Measurements from ENCODE around the gene NAGK. TPM values are rescaled to one million over a fixed set of nuclear protein-coding genes. Genes with fewer than 3 reads are reported as not detected.

NAGK gene
- polyA plus RNA-seq (2011; rRNA removed) (41.2 and 42.2 TPM in 2 replicates), polyA plus RNA-seq (2017; fragmentation: RNase III; extraction: RNeasy Plus Mini Kit Qiagen cat#74134 plus additional on column Dnase treatment) (93.6 to 134 TPM (median 119 TPM) in 3 replicates), polyA minus RNA-seq (2011; rRNA and poly(A)+ RNA removed) (35.5 and 36.3 TPM in 2 replicates)
- 61.5 and 66.0 TPM in 2 replicates for polyA plus RNA-seq (2012; cell fraction: cytosol; rRNA removed)
- 94.0 and 105 TPM in 2 replicates for polyA plus RNA-seq (2012; cell fraction: nucleus; rRNA removed)

GRCh38 chr2:71068218-71069035 is at the start of gene NAGK:
NAGK (plus strand) TSS chr2:71068648; CDS start chr2:71068684, 36 bp downstream.
- ChIA-PET CTCF (interaction anchor here (1.0 to 4.0 kb wide), 7 partner anchors 8 to 123 kb away, joined by 3 to 18 read pairs (median 4); no protein-coding TSS in a partner anchor), POLR2A (interaction anchor here (0.5 to 2.5 kb wide), 34 partner anchors 8 to 775 kb away, joined by 3 to 35 read pairs (median 5); partner anchors contain the start of genes MCEE, MPHOSPH10, PAIP2B and SNRPG)
- FAIRE-seq (no peak), DNase-seq (ENCODE audit: low read depth in 1 of 2, low spot score in 1 of 2) (peak; percentile 96 to 98), ATAC-seq (peak; percentile 88 to 93)
- WGBS (ENCODE audit: missing lambda C conversion rate), result 3% methylated on average over 46 of the region's 66 CpGs
- H3K4me3 ChIP-seq, result peak within 1 kb of the TSS; percentile 81
- peak within 1 kb of the TSS; percentile 94 for H3K4me2 ChIP-seq
- peaks cover 12% of the 10 kb centered on the region; the same call in 2 of the 3 replicates for H3K4me1 ChIP-seq
- H3K9me3 ChIP-seq, result no peaks in the 10 kb centered on the region
- H3K27ac ChIP-seq, result peak within 1 kb of the TSS; percentile 86 to 92
- TF ChIP-seq KDM5A (IDR thresholded peaks at IDR 0.05) (no peak), HOXA7 (CRISPR knock-in tag; IDR thresholded peaks at IDR 0.05) (no peak), NPAS2 (CRISPR knock-in tag; IDR thresholded peaks at IDR 0.05; ENCODE audit: borderline replicate concordance) (no peak), POLR2A (IDR thresholded peaks at IDR 0.05; ENCODE audit: low read length) (peak; percentile 95), CBX8 (IDR thresholded peaks at IDR 0.05) (no peak), ATOH8 (CRISPR knock-in tag; IDR thresholded peaks at IDR 0.05; ENCODE audit: low read depth) (peak; percentile 65; the same call in 1 of the 2 replicates), RCOR1 (IDR thresholded peaks at IDR 0.05; ENCODE audit: low read depth, low read length) (no peak), TFCP2L1 (CRISPR knock-in tag; IDR thresholded peaks at IDR 0.05) (no peak), KDM1A (IDR thresholded peaks at IDR 0.05; ENCODE audit: low read depth) (no peak), JUN (IDR thresholded peaks at IDR 0.05) (peak; percentile 94 to 100), ESRRA (IDR thresholded peaks at IDR 0.05; ENCODE audit: borderline replicate concordance, low read length) (peak; percentile 45; the same call in 1 of the 2 replicates), CHD2 (IDR thresholded peaks at IDR 0.05; ENCODE audit: low read length, partially characterized antibody) (peak; percentile 51), SREBF2 (IDR thresholded peaks at IDR 0.05) (no peak), E2F6 (IDR thresholded peaks at IDR 0.05; ENCODE audit: borderline replicate concordance, low read depth) (peak; percentile 98), FOSL2 (IDR thresholded peaks at IDR 0.05) (no peak), FOSL2 (CRISPR knock-in tag; IDR thresholded peaks at IDR 0.05) (peak; percentile 55), REST (IDR thresholded peaks at IDR 0.05) (peak; percentile 25; the same call in 1 of the 2 replicates), HES2 (IDR thresholded peaks at IDR 0.05) (no peak), CHD4 (IDR thresholded peaks at IDR 0.05; ENCODE audit: borderline replicate concordance) (no peak), POLR2AphosphoS2 (conservative IDR thresholded peaks at IDR 0.05; ENCODE audit: low read length) (no peak), CBX2 (IDR thresholded peaks at IDR 0.05; ENCODE audit: borderline replicate concordance, low read depth) (no peak), CTCF (IDR thresholded peaks at IDR 0.05) (no peak), BCL3 (IDR thresholded peaks at IDR 0.05) (peak; percentile 99), NR3C1 (IDR thresholded peaks at IDR 0.05) (no peak), ZSCAN20 (CRISPR knock-in tag; IDR thresholded peaks at IDR 0.05) (no peak), USF2 (IDR thresholded peaks at IDR 0.05) (peak; percentile 84), PHF8 (IDR thresholded peaks at IDR 0.05; ENCODE audit: borderline replicate concordance, low read depth) (peak; percentile 100), RARB (CRISPR knock-in tag; IDR thresholded peaks at IDR 0.05) (0 out of 2 replicates have a peak, but pooled peaks have one; percentile 74), MAX (IDR thresholded peaks at IDR 0.05) (peak; percentile 95), ZFP36 (IDR thresholded peaks at IDR 0.05; ENCODE audit: borderline replicate concordance, partially characterized antibody) (no peak)

All from A549 (cell line).